Activated CD4-positive, alpha-beta T cell treated with anti-CD3 and anti-CD28 coated beads, Interleukin-2, amount 10 ng/mL, durations not matched to agents 7 days and 5 days (primary cell): ENCODE measurements around the gene TRIOBP. TPM values are rescaled to one million over a fixed set of nuclear protein-coding genes. Genes with fewer than 3 reads are reported as not detected.
"Not testable (repeated sequence)": the region's sequence is repeated elsewhere in the genome, so short reads cannot be mapped to it uniquely, and the experiment has no call there.

Experiments
- CTCF ChIA-PET: fragments of 350-600 bp; sonication (Branson Sonifier 250); formaldehyde crosslinking; loops from one replicate; lab custom pipeline; 2021; ENCODE audit warnings: antibody characterized with exemption; lab: Charles Lee
- POLR2A ChIA-PET: fragments of 350-600 bp; sonication (Branson Sonifier 250); formaldehyde crosslinking; loops from one replicate; lab custom pipeline; 2021; ENCODE audit warnings: antibody characterized with exemption; lab: Charles Lee
- DNase-seq: peaks from one replicate; pipeline ENCODE4 v3.0.0-alpha.2; 2020
- H3K27ac Mint-ChIP-seq: one replicate; pipeline ENCODE4 v1.8.0; 2021; ENCODE audit warnings: mild to moderate bottlenecking, moderate library complexity, mixed read lengths
- H3K27me3 Mint-ChIP-seq: one replicate; pipeline ENCODE4 v1.8.0; 2021; ENCODE audit warnings: mixed read lengths
- H3K36me3 Mint-ChIP-seq: one replicate; pipeline ENCODE4 v1.8.0; 2021; ENCODE audit warnings: low read depth, mixed read lengths
- H3K4me1 Mint-ChIP-seq: one replicate; pipeline ENCODE4 v1.8.0; 2021; ENCODE audit warnings: mixed read lengths
- H3K4me3 Mint-ChIP-seq: one replicate; pipeline ENCODE4 v1.8.0; 2021; ENCODE audit warnings: mild to moderate bottlenecking, moderate library complexity, mixed read lengths
- H3K9me3 Mint-ChIP-seq: one replicate; pipeline ENCODE4 v1.8.0; 2021; ENCODE audit warnings: mixed read lengths
- total RNA-seq, 2 experiments: library from RNA; stranded (reverse); gene quantifications; one replicate each; pipeline ENCODE4 v1.2.3, GENCODE V29; 2021

The TRIOBP gene
- total RNA-seq, 2 experiments from 2014 or later = 44.1 to 53.5 TPM

DNA sequence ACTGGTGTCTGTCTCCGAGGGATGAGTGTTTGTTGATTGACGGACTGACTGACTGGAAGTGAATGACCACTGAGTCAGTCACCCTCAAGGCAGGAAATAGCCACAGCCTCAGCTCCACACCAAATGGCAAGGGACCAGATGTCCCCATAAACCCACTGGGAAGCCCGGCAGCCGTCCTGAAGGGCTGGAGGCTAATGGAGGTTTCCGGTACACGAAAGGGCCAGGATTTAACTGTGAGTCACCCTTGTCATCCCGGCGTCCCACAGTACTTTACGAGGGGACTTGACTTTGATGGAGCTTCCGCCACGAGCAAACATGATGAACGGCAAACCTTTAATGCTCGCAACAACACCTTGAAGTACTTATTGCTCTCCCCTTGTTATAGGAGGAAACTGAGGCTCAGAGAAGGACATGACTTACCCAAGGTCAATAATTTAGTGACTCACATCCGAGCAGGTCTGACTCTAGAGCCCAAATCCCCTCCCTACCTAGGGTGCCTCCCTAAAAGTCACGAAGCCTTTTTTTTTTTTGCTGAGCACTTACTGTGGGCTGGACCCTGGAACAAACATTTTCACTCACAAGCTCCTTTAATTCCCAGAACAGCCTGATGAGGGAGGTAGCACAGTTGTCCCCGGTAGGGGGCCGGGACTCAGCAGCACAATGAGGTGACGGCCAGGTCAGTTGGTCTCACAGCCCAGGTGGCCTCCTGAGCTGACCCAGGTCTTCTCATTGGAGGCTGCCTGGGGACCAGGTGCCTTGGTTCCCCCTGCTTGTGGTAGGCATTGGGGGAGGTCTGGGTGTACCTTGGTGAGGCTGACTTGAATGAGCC is 85.7 kb downstream of the TRIOBP start:
- CTCF ChIA-PET = interaction anchor here (1.2 to 1.4 kb wide), 2 partner anchors 11 to 36 kb away, joined by 3 to 4 read pairs; no protein-coding TSS in a partner anchor

DNA sequence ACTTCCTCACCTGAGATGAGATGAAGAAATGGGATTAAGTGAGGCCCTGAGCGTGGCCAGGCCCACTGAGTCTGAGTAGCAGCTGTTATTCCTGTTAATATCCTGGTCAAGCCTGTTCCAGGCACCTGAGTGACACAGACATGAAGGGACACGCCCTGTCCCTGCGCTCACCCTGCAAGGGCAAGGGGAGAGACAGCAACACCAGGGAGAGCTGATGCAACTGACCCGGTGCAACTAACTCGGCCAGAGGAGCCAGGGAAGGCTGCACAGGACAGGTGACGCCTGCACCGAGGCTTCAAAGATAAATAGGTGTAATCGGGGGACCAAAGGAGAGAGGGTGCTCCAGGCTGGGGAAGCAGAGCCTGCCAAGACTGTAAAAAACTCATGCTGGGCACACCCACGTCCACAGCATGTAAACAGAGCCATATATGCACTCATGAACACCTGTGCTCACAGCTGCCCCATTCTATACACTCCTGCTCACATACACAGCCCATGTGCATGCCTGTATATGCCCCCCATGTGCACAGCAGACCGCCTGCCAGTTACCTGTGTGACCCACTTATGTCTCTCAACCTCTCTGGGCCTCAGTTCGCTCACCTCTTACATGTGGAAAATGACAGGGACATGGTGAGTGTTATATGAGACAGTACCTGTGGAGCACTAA is 88.1 kb downstream of the TRIOBP start:
- no peaks in the 10 kb centered on the region for H3K27me3 Mint-ChIP-seq
- no peaks in the 10 kb centered on the region for H3K36me3 Mint-ChIP-seq
- H3K4me1 Mint-ChIP-seq = no peaks in the 10 kb centered on the region
- CTCF ChIA-PET = interaction anchor here (0.6 kb wide), 1 partner anchor 73 kb away, joined by 6 read pairs; no protein-coding TSS in a partner anchor
- DNase-seq = no peak
- POLR2A ChIA-PET = no interaction called here
- no peak overlapping the region for H3K4me3 Mint-ChIP-seq
- no peak overlapping the region for H3K27ac Mint-ChIP-seq
- H3K9me3 Mint-ChIP-seq = no peaks in the 10 kb centered on the region

More for the DNA sequence above, 85.7 kb downstream of the TRIOBP start:
- no peak for DNase-seq
- H3K36me3 Mint-ChIP-seq = no peaks in the 10 kb centered on the region
- no peaks in the 10 kb centered on the region for H3K27me3 Mint-ChIP-seq
- H3K9me3 Mint-ChIP-seq = no peaks in the 10 kb centered on the region
- no peak overlapping the region for H3K4me3 Mint-ChIP-seq
- H3K27ac Mint-ChIP-seq = no peak overlapping the region
- POLR2A ChIA-PET = no interaction called here
- no peaks in the 10 kb centered on the region for H3K4me1 Mint-ChIP-seq

DNA sequence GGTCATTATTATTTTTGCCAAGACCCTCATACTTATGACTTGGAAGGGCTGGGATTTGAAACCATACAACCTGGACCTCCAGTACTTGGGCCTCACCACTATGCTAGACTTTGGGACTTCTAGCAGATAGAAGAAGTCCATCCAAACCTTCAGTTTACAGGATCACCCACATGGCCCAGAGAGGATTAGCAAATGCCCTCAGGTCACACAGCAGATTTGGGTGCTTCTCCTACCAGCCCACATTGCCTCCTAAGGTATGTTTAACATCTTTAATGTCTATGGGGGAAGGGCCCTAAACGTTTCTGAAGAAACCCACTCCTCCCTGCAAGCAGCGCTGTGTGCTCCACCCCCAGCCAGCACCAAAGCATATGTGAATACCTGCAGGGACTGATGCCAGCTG is 93.4 kb downstream of the TRIOBP start:
- Mint-ChIP-seq H3K4me1 (no peaks in the 10 kb centered on the region), H3K9me3 (no peaks in the 10 kb centered on the region), H3K4me3 (no peak overlapping the region), H3K27ac (no peak overlapping the region), H3K36me3 (no peaks in the 10 kb centered on the region), H3K27me3 (no peaks in the 10 kb centered on the region)
- no peak for DNase-seq
- CTCF ChIA-PET = no interaction called here
- POLR2A ChIA-PET = no interaction called here

DNA sequence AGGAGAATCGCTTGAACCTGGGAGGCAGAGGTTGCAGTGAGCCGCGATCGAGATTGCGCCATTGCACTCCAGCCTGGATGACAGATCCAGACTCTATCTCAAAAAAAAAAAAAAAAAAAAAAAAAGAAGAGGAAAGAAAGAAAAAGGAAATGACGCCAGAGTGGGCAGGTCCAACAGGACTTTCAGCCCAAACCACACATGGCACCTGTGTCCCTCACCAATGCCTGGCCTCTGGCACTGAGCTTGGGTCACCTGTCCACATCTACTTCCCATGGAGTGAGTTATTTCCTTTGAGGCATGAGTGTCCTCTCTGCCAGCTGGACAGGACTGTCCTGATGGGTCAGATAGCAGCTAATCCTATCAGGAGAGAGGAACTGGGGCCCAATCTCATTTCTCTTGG is 95.6 kb downstream of the TRIOBP start:
- no peak for DNase-seq
- Mint-ChIP-seq H3K4me3 (no peak overlapping the region), H3K27me3 (peaks cover 2% of the 10 kb centered on the region), H3K9me3 (no peaks in the 10 kb centered on the region), H3K27ac (no peak overlapping the region), H3K4me1 (no peaks in the 10 kb centered on the region), H3K36me3 (no peaks in the 10 kb centered on the region)
- ChIA-PET CTCF (interaction anchor here (0.6 to 1.4 kb wide), 3 partner anchors 9 to 409 kb away, joined by 3 to 5 read pairs (median 3); partner anchors contain the start of gene GCAT), POLR2A (no interaction called here)

DNA sequence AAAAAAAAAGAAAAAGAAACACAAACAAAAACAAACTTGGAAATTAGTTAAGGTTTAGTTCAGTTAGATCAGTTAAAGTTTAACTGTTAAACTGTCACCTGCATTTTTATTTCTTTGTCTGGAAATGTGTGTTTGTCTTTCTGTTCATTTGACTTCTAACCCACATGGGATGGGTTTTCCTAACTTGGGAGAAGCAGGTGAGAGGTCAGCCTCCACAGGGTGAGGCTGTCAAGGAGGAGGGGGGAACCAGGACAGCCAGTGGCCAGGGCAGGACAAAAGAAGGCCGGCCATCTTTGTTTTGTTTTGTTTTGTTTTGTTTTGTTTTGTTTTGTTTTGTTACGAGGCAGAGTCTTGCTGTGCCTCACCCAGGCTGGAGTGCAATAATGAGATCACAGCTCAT is 97.5 kb downstream of the TRIOBP start:
- POLR2A ChIA-PET = no interaction called here
- CTCF ChIA-PET = no interaction called here

DNA sequence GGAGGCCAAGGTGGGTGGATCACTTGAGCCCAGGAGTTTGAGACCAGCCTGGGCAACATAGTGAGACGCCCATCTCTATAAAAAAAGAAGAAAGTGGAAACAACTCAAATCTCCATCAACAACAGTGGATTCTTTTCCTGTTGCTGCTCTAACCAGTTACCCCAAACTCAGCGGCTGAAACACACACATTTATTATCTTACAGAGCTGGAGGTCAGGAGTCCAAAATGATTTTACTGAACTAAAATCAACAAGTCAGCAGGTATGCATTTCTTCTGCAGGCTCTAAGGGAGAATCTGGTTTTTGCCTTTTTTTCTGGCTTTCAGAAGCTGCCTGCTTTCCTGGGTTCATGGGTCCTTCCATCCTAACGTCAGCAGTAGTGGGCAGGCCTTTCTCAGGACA is 99.2 kb downstream of the TRIOBP start:
- H3K9me3 Mint-ChIP-seq = no peaks in the 10 kb centered on the region
- no peaks in the 10 kb centered on the region for H3K36me3 Mint-ChIP-seq
- no peaks in the 10 kb centered on the region for H3K4me1 Mint-ChIP-seq
- no peak overlapping the region for H3K4me3 Mint-ChIP-seq
- H3K27ac Mint-ChIP-seq = no peak overlapping the region
- ChIA-PET CTCF (interaction anchor here (2.3 kb wide), 1 partner anchor 9 kb away, joined by 6 read pairs; a partner anchor contains a TSS), POLR2A (no interaction called here)
- peaks cover 9% of the 10 kb centered on the region for H3K27me3 Mint-ChIP-seq
- no peak for DNase-seq

More for the DNA sequence above, 97.5 kb downstream of the TRIOBP start:
- no peak overlapping the region for H3K27ac Mint-ChIP-seq
- no peaks in the 10 kb centered on the region for H3K9me3 Mint-ChIP-seq
- no peak for DNase-seq
- H3K4me1 Mint-ChIP-seq = no peaks in the 10 kb centered on the region
- peaks cover 6% of the 10 kb centered on the region for H3K27me3 Mint-ChIP-seq
- H3K4me3 Mint-ChIP-seq = no peak overlapping the region
- H3K36me3 Mint-ChIP-seq = no peaks in the 10 kb centered on the region

DNA sequence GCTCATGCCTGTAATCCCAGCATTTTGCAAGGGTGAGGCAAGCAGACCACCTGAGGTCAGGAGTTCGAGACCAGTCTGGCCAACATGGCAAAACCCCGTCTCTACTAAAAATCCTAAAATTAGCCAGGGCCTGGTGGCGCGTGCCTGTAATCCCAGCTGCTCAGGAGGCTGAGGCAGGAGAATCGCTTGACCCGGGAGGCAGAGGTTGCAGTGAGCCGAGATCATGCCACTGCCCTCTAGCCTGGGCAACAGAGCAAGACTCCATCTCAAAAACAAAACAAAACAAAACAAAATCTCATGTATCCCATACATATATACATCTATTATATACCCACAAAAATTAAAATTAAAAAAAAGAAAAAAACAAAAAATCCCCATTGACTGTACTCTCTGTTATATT is 100.4 kb downstream of the TRIOBP start:
- H3K4me3 Mint-ChIP-seq, H3K9me3 Mint-ChIP-seq, DNase-seq, H3K4me1 Mint-ChIP-seq, POLR2A ChIA-PET, H3K36me3 Mint-ChIP-seq, H3K27ac Mint-ChIP-seq: not testable (repeated sequence)
- peaks cover 12% of the 10 kb centered on the region for H3K27me3 Mint-ChIP-seq
- CTCF ChIA-PET = interaction anchor here (0.6 kb wide), 1 partner anchor 154 kb away, joined by 3 read pairs; no protein-coding TSS in a partner anchor

DNA sequence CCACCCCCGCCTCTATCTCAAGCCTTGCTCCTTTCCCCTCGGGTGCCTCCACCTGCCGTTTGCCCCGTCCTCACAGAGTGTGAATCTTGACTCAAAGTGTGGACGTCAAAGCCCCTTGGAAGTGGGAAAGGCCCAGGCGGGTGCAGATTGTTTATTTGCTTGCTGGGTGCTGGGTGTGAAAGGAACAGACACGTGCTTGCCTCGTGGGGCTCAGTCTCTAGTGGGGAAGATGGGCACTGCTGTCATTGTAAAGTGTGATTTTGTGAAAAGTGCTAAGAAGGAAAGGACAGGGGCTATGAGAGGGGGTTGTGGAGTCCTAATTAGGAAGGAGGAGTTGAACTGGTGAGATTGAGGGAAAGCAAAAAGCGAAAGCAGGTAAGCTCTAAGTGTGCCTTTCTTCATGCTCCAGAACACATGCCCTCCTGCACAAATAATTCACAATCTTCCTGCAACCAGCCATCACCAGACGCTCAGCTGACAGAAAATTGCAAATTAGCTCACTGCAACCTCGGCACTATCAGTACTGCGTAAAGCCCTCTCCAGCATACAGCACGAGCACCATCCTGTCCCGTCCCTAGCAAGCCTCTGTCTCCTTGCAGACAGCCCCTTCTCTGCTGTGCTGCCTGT is 101.1 kb downstream of the TRIOBP start:
- ChIA-PET CTCF (no interaction called here), POLR2A (no interaction called here)
- peaks cover 7% of the 10 kb centered on the region for H3K4me1 Mint-ChIP-seq
- no peaks in the 10 kb centered on the region for H3K9me3 Mint-ChIP-seq
- no peak overlapping the region for H3K27ac Mint-ChIP-seq
- peaks cover 16% of the 10 kb centered on the region for H3K27me3 Mint-ChIP-seq
- no peak for DNase-seq
- H3K36me3 Mint-ChIP-seq = no peaks in the 10 kb centered on the region
- no peak overlapping the region for H3K4me3 Mint-ChIP-seq

DNA sequence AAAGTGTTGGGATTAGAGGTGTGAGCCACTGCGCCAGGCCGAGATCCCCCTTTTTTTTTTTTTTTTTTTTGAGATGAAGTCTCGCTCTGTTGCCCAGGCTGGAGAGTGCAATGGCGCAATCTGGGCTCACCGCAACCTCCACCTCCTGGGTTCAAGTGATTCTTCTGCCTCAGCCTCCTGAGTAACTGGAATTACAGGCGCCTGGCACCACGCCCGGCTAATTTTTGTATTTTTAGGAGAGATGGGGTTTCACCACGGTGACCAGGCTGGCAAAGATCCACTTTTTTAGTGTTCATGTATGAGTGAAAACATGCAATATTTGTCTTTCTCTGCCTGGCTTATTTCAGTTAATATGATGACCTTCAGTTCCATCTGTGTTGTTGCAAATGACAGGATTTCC is 103.1 kb downstream of the TRIOBP start:
- H3K9me3 Mint-ChIP-seq, H3K36me3 Mint-ChIP-seq, H3K27ac Mint-ChIP-seq, CTCF ChIA-PET, H3K4me3 Mint-ChIP-seq, DNase-seq, POLR2A ChIA-PET: not testable (repeated sequence)
- H3K4me1 Mint-ChIP-seq = peaks cover 16% of the 10 kb centered on the region
- H3K27me3 Mint-ChIP-seq = peaks cover 29% of the 10 kb centered on the region

DNA sequence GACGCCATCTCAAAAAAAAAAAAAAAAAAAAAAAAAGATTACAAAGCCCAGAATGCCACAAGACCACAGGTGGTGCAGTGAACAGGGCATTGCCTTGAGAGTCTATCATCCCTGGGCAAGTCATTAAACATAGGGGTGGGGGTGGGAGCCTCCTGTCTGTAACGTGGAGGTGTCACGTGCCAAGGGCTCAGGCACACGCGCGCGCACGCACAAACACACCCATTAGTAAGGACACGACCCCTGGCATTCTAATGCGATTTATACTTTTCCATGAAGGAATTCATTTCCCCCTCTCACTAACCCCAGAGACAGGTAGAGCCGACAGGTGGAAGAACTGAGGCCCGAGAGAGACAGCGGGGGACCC is 105.1 kb downstream of the TRIOBP start:
- Mint-ChIP-seq H3K36me3 (peaks cover 3% of the 10 kb centered on the region), H3K9me3 (no peaks in the 10 kb centered on the region), H3K4me3 (peak overlapping the region; percentile 67), H3K27me3 (peaks cover 42% of the 10 kb centered on the region), H3K27ac (no peak overlapping the region), H3K4me1 (peaks cover 30% of the 10 kb centered on the region)
- ChIA-PET CTCF (interaction anchor here (0.7 kb wide), 1 partner anchor 55 kb away, joined by 3 read pairs; no protein-coding TSS in a partner anchor), POLR2A (no interaction called here)
- DNase-seq = no peak

DNA sequence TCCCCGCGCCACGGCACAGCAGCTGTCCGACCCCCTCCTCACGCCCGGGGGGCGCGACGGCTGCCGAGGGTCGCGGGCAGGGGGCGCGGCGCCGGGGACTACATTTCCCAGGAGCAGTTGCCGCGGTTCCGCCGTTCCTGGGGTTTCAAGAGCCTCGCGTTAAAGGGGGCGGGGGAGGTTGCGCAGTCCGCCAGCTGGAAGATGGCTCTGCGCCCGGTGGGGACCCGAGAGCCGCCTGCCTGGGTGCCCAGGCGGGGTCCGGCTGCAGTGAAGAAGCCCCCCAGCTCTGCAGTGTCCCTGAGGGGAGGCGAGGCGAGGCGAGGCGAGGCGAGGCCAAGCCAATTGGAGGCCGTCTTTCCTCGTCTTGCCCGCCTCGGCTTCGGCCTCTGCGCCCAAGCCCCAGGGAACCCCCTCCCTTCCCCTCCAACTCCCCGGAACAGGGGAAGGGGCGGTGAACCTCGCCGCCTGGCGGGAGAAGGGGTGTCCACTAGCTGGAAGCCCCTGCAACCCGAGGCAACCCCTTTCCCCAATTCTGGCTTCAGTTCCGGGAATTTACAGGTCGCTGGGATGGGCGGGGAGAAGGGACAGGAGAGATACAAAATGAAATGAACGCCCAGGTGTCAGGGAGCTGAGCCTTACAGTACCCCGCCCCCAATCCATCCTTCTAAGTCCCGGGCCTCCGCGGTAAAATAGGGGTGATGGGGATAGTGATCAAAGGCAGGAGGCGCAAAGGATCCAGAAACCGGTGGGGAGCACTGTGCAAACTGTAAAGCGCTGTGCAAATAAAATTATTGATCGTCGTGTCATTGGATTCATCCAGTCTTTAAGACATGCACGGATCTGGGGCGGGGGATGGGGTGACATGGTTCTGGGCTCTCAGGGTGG is 105.7 kb downstream of the TRIOBP start:
- Mint-ChIP-seq H3K27ac (peak overlapping the region; percentile 61), H3K4me3 (peak overlapping the region; percentile 62), H3K27me3 (peaks cover 47% of the 10 kb centered on the region), H3K9me3 (no peaks in the 10 kb centered on the region), H3K36me3 (peaks cover 3% of the 10 kb centered on the region), H3K4me1 (peaks cover 36% of the 10 kb centered on the region)
- POLR2A ChIA-PET = no interaction called here
- CTCF ChIA-PET = interaction anchor here (0.6 to 1.0 kb wide), 3 partner anchors 15 to 55 kb away, joined by 3 read pairs; no protein-coding TSS in a partner anchor
- no peak for DNase-seq

DNA sequence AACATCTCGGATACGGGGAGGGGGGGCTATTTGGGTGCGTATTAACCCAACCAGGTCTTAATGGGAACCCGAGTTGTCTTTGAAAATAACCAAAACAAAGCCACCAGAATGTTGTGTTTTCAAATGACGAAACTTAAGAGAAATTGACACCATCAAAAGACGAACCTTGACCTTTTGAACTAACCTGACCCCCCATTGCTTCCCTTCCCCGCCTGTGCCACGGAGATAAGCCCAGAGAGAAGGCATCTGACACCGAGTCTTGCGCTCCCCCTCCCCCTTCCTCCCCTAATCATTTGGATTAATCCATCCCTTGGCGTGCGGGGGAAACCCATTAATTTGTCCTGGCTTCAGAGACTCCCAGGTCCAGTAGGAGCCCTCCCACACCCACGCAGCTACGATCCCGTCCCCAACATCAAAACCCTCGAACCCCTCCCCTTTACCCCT is 106.4 kb downstream of the TRIOBP start:
- CTCF ChIA-PET = interaction anchor here (1.0 kb wide), 1 partner anchor 14 kb away, joined by 3 read pairs; no protein-coding TSS in a partner anchor
- Mint-ChIP-seq H3K9me3 (no peaks in the 10 kb centered on the region), H3K27me3 (peaks cover 45% of the 10 kb centered on the region), H3K27ac (peak overlapping the region; percentile 61), H3K4me3 (peak overlapping the region; percentile 62), H3K36me3 (peaks cover 3% of the 10 kb centered on the region), H3K4me1 (peaks cover 39% of the 10 kb centered on the region)
- POLR2A ChIA-PET = no interaction called here
- no peak for DNase-seq
